GM12878 (cell line): ENCODE data around the gene HOXA1. TPM values are rescaled to one million over a fixed set of nuclear protein-coding genes. Genes with fewer than 3 reads are reported as not detected.

ENCODE experiments used
- CHD1 ChIP-seq: IDR thresholded peaks from 2 replicates; pipeline ENCODE4 v1.6.1; 2012; ENCODE audit warnings: low read depth, low read length, improper control_type of control experiment
- CUX1 ChIP-seq: IDR thresholded peaks from 2 replicates; pipeline ENCODE4 v1.6.1; 2012; ENCODE audit warnings: improper control_type of control experiment, low read depth, low read length; ENCODE audit not compliant: insufficient replicate concordance
- EP300 ChIP-seq, 2 experiments: fragments of 150-350 bp in 1 of 2; IDR thresholded peaks; 2 replicates each; pipeline ENCODE4 v1.6.1; 2011 to 2012; ENCODE audit warnings: low read depth in 2 of 2, low read length in 2 of 2, borderline replicate concordance in 1 of 2, improper control_type of control experiment in 1 of 2, inconsistent platforms in 1 of 2; ENCODE audit not compliant: control insufficient read depth in 1 of 2
- FOXM1 ChIP-seq: IDR thresholded peaks from 2 replicates; pipeline ENCODE4 v1.6.1; 2012; ENCODE audit warnings: low read depth, mild to moderate bottlenecking, inconsistent platforms, low read length, moderate library complexity
- YY1 ChIP-seq: IDR thresholded peaks from 2 replicates; pipeline ENCODE4 v1.6.1; 2011; ENCODE audit warnings: low read depth, mild to moderate bottlenecking, low read length
- ZNF24 ChIP-seq: fragments of 450-650 bp; IDR thresholded peaks from 2 replicates; pipeline ENCODE4 v1.6.1; 2017; ENCODE audit warnings: antibody characterized with exemption, mild to moderate bottlenecking
- ZNF592 ChIP-seq: fragments of 450-650 bp; IDR thresholded peaks from 2 replicates; pipeline ENCODE4 v1.6.1; 2017; ENCODE audit warnings: mild to moderate bottlenecking, moderate library complexity
- polyA plus RNA-seq, 11 experiments: library from polyadenylated mRNA; depleted of rRNA in 4 of 11; unstranded in 6 of 11; stranded (reverse) in 5 of 11; fragments of >200 nt; fragmentation: Nextera tagmentation in 4 of 11; fragmentation: Illumina TruSeq in 1 of 11; extraction: Ambion mirVana in 4 of 11; extraction: Trizol in 1 of 11; gene quantifications; 1 replicate in 1 of 11; 2 replicates in 10 of 11; pipeline versions ENCODE4 v1.2.1 to v1.2.3, GENCODE V29; 2011 to 2016; ENCODE audit warnings: inconsistent platforms in 2 of 11, missing spikeins in 2 of 11, low read depth in 1 of 11
- total RNA-seq, 4 experiments: library from RNA; depleted of rRNA in 3 of 4; stranded (reverse); fragments of >200 nt in 3 of 4; fragmentation: Illumina TruSeq in 1 of 4; extraction: Trizol in 1 of 4; gene quantifications; 2 replicates each; pipeline versions ENCODE4 v1.2.1 to v1.2.3, GENCODE V29; 2013 to 2021

HOXA1 gene
- total and polyA plus RNA-seq, 10 of the 15 experiments (the other 5 are each of a cell fraction or from before 2014, with no cell fraction given): 0.06 to 1.7 (median 0.18) TPM; not detected in 3

- TF ChIP-seq CUX1 (no peak), ZNF24 (no peak), YY1 (no peak), EP300 (IDR thresholded peaks at IDR 0.05; ENCODE audit: borderline replicate concordance in 1 of 2, control insufficient read depth in 1 of 2, low read depth in 2 of 2, low read length in 2 of 2) (no peak), CHD1 (no peak), FOXM1 (no peak), ZNF592 (no peak)
Measured at GRCh38 chr7:27116962-27117886, 21.4 kb upstream of the HOXA1 start (continued).
